Trophoblast cell (in vitro differentiated cells and primary cell): ENCODE measurements around the gene RPA3.

Source experiments
- DNase-seq, 2 donors: peaks; one replicate each; pipeline ENCODE4 v3.0.0-alpha.2; 2016
- H2AFZ ChIP-seq: 2 replicates; pipeline ENCODE4 v1.6.1; 2013; ENCODE audit warnings: low read length, moderate library complexity, mild to moderate bottlenecking; ENCODE audit not compliant: insufficient read depth, poor library complexity
- H2AK5ac ChIP-seq: 2 replicates; pipeline ENCODE4 v1.6.1; 2013; ENCODE audit warnings: mild to moderate bottlenecking, low read length
- H2BK120ac ChIP-seq: 2 replicates; pipeline ENCODE4 v1.6.1; 2013; ENCODE audit warnings: low read length, mild to moderate bottlenecking, moderate library complexity; ENCODE audit not compliant: insufficient read depth, poor library complexity
- H2BK12ac ChIP-seq: 2 replicates; pipeline ENCODE4 v1.6.1; 2013; ENCODE audit warnings: mild to moderate bottlenecking, low read length, moderate library complexity
- H2BK5ac ChIP-seq: 2 replicates; pipeline ENCODE4 v1.6.1; 2013; ENCODE audit warnings: low read length, low read depth, moderate library complexity, mild to moderate bottlenecking; ENCODE audit not compliant: poor library complexity
- H3K14ac ChIP-seq: 2 replicates; pipeline ENCODE4 v1.6.1; 2013; ENCODE audit warnings: mild to moderate bottlenecking, low read length
- H3K18ac ChIP-seq: 2 replicates; pipeline ENCODE4 v1.6.1; 2013; ENCODE audit warnings: mild to moderate bottlenecking, low read length
- H3K23ac ChIP-seq: 2 replicates; pipeline ENCODE4 v1.6.1; 2013; ENCODE audit warnings: low read length
- H3K27ac ChIP-seq: 2 replicates; pipeline ENCODE4 v1.5.1; 2013; ENCODE audit warnings: low read depth, mild to moderate bottlenecking, inconsistent platforms, low read length, moderate library complexity
- H3K27me3 ChIP-seq: 2 replicates; pipeline ENCODE4 v1.6.1; 2013; ENCODE audit warnings: inconsistent platforms, mild to moderate bottlenecking, low read length, moderate library complexity; ENCODE audit not compliant: insufficient read depth
- H3K36me3 ChIP-seq, 2 experiments: 1 replicate in 1 of 2; 2 replicates in 1 of 2; pipeline ENCODE4 v1.6.1; 2013; ENCODE audit warnings: low read length in 2 of 2, mild to moderate bottlenecking in 2 of 2, moderate library complexity in 1 of 2; ENCODE audit not compliant: insufficient read depth in 2 of 2, control insufficient read depth in 1 of 2
- H3K4ac ChIP-seq: 2 replicates; pipeline ENCODE4 v1.6.1; 2013; ENCODE audit warnings: low read depth, mild to moderate bottlenecking, low read length, moderate library complexity
- H3K4me1 ChIP-seq, 2 experiments: 1 replicate in 1 of 2; 2 replicates in 1 of 2; pipeline ENCODE4 v1.6.1; 2013; ENCODE audit warnings: low read length in 2 of 2, mild to moderate bottlenecking in 2 of 2, moderate library complexity in 1 of 2; ENCODE audit not compliant: insufficient read depth in 2 of 2, control insufficient read depth in 1 of 2
- H3K4me2 ChIP-seq: 2 replicates; pipeline ENCODE4 v1.6.1; 2013; ENCODE audit warnings: inconsistent platforms, mild to moderate bottlenecking, low read length, moderate library complexity
- H3K4me3 ChIP-seq: 2 replicates; pipeline ENCODE4 v1.5.1; 2013; ENCODE audit warnings: mild to moderate bottlenecking, low read depth, low read length, inconsistent platforms
- H3K79me1 ChIP-seq: one replicate; pipeline ENCODE4 v1.6.1; 2013; ENCODE audit warnings: low read length
- H3K79me2 ChIP-seq: 2 replicates; pipeline ENCODE4 v1.6.1; 2013; ENCODE audit warnings: low read length, mild to moderate bottlenecking; ENCODE audit not compliant: control insufficient read depth, insufficient read depth, poor library complexity
- H3K9ac ChIP-seq: 2 replicates; pipeline ENCODE4 v1.6.1; 2013; ENCODE audit warnings: mild to moderate bottlenecking, low read length
- H3K9me3 ChIP-seq: 2 replicates; pipeline ENCODE4 v1.6.1; 2013; ENCODE audit warnings: low read depth, mild to moderate bottlenecking, control low read depth, inconsistent platforms, low read length; ENCODE audit not compliant: insufficient read depth
- H4K12ac ChIP-seq: 2 replicates; pipeline ENCODE4 v1.6.1; 2013; ENCODE audit warnings: low read depth, mild to moderate bottlenecking, low read length, moderate library complexity
- H4K8ac ChIP-seq: 2 replicates; pipeline ENCODE4 v1.6.1; 2013; ENCODE audit warnings: low read depth, mild to moderate bottlenecking, low read length, moderate library complexity
- H4K91ac ChIP-seq: one replicate; pipeline ENCODE4 v1.6.1; 2013; ENCODE audit warnings: low read depth, mild to moderate bottlenecking, low read length, moderate library complexity
- WGBS: extraction: QIAGEN DNeasy Blood & Tissue Kit; methylation state at CpG from one replicate; pipeline ENCODE4 v1.1.7; 2013; ENCODE audit warnings: missing lambda C conversion rate; ENCODE audit not compliant: insufficient read length, insufficient coverage; ENCODE audit errors: extremely low coverage; 5-methylcytosine and 5-hydroxymethylcytosine counted together

RPA3 gene

DNA sequence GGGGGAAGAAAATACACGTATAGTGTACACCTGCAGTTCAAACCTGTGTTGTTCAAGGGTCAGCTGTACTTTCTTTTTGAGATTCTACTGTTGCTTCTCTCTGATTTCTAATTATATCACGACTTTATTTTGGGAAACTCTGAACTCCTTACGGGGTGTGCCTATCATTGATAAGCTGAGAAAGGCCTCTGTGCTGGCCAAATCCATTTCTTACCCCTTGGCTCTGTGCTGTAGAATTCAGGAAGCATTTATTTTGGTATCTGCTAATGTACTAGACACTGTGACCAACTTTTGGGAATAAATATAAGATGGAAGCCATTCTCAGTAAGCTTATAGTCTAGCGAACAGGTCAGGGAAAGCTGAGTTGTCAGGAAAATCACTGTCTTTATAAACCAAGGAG lies 26.9 kb upstream of the RPA3 start:
- Histone ChIP-seq H3K9me3 (no peaks in the 10 kb centered on the region), H4K8ac (no peak overlapping the region), H2BK120ac (no peak overlapping the region), H3K9ac (no peak overlapping the region), H2BK12ac (no peak overlapping the region), H4K12ac (no peak overlapping the region), H3K18ac (no peak overlapping the region), H3K4me3 (no peak overlapping the region), H3K4me1 (no peaks in the 10 kb centered on the region), H2AFZ (no peak overlapping the region), H2BK5ac (no peak overlapping the region), H3K14ac (no peak overlapping the region), H3K23ac (no peak overlapping the region), H3K36me3 (no peaks in the 10 kb centered on the region), H3K79me2 (no peaks in the 10 kb centered on the region), H4K91ac (no peak overlapping the region), H3K4ac (no peak overlapping the region), H3K79me1 (no peaks in the 10 kb centered on the region), H3K4me2 (no peak overlapping the region), H2AK5ac (no peak overlapping the region), H3K27ac (no peak overlapping the region), H3K27me3 (no peaks in the 10 kb centered on the region)
- no peak for DNase-seq
- no CpG with 5 or more reads among the region's 4 CpGs for WGBS

DNA sequence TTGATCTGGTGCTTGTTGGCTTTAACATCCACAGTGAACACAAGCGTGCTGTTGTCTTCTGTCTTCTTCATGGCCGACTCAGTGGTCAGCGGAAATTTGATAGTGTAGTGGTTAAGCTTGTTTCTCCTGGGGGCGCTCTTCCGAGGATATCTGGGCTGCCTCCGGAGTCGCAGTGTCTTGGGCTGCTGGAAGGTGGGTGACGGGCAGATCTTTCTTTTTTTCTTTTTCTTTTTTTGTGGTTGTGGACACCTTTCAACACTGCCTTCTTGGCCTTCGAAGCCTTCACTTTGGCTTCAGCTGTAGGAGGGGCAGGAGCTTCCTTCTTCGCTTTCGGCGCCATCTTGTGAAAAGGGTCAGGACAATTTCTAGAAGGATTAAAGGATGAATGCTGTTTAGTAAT lies 23.8 kb upstream of the RPA3 start:
- no peak overlapping the region for H2BK5ac ChIP-seq
- no peak overlapping the region for H3K18ac ChIP-seq
- H2AK5ac ChIP-seq = no peak overlapping the region
- no peaks in the 10 kb centered on the region for H3K79me1 ChIP-seq
- H2BK12ac ChIP-seq = no peak overlapping the region
- H4K91ac ChIP-seq = no peak overlapping the region
- no peak overlapping the region for H3K4ac ChIP-seq
- H3K27ac ChIP-seq = no peak overlapping the region
- H3K23ac ChIP-seq = no peak overlapping the region
- no peak for DNase-seq
- no peaks in the 10 kb centered on the region for H3K27me3 ChIP-seq
- H3K4me3 ChIP-seq = no peak overlapping the region
- H3K9ac ChIP-seq = no peak overlapping the region
- no peaks in the 10 kb centered on the region for H3K9me3 ChIP-seq
- no CpG with 5 or more reads among the region's 12 CpGs for WGBS
- H3K79me2 ChIP-seq = no peaks in the 10 kb centered on the region
- H2AFZ ChIP-seq = no peak overlapping the region
- no peak overlapping the region for H3K14ac ChIP-seq
- H3K4me1 ChIP-seq = no peaks in the 10 kb centered on the region
- no peak overlapping the region for H2BK120ac ChIP-seq
- H3K4me2 ChIP-seq = no peak overlapping the region
- H3K36me3 ChIP-seq = no peaks in the 10 kb centered on the region
- no peak overlapping the region for H4K8ac ChIP-seq
- no peak overlapping the region for H4K12ac ChIP-seq

DNA sequence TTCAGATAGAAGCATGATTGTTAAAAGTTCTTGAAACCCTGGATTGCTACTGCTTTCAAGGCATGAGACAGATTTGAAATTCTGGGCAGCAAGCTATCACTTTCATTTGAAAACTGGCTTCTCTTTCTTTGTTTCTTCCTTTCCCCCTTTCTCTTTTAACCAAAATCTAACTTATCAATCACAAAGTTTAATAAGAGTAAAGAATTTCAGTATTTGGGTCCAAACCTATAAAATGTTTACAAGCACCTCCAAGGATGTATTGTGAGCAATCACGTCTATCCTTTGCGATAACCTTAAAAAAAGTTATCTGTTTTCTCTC lies 21.6 kb upstream of the RPA3 start:
- Histone ChIP-seq H2BK5ac (no peak overlapping the region), H3K4me1 (no peaks in the 10 kb centered on the region), H4K91ac (no peak overlapping the region), H3K23ac (no peak overlapping the region), H3K4ac (no peak overlapping the region), H3K14ac (no peak overlapping the region), H3K4me3 (no peak overlapping the region), H3K9me3 (no peaks in the 10 kb centered on the region), H2AK5ac (no peak overlapping the region), H3K4me2 (no peak overlapping the region), H4K12ac (no peak overlapping the region), H2BK120ac (no peak overlapping the region), H2AFZ (no peak overlapping the region), H2BK12ac (no peak overlapping the region), H3K79me1 (no peaks in the 10 kb centered on the region), H3K9ac (no peak overlapping the region), H3K27ac (no peak overlapping the region), H3K18ac (no peak overlapping the region), H3K27me3 (no peaks in the 10 kb centered on the region), H3K79me2 (no peaks in the 10 kb centered on the region), H3K36me3 (no peaks in the 10 kb centered on the region), H4K8ac (no peak overlapping the region)
- no peak for DNase-seq
- WGBS = no CpG with 5 or more reads among the region's 2 CpGs

- H3K4me1 ChIP-seq = no peaks in the 10 kb centered on the region
- H2AK5ac ChIP-seq = no peak overlapping the region
- no peak overlapping the region for H3K14ac ChIP-seq
- H4K12ac ChIP-seq = no peak overlapping the region
- H3K9me3 ChIP-seq = no peaks in the 10 kb centered on the region
- no peak overlapping the region for H3K23ac ChIP-seq
- no peak overlapping the region for H2BK12ac ChIP-seq
- no peak overlapping the region for H3K9ac ChIP-seq
- no peak overlapping the region for H3K4ac ChIP-seq
- no peaks in the 10 kb centered on the region for H3K27me3 ChIP-seq
- H2BK5ac ChIP-seq = no peak overlapping the region
- H4K8ac ChIP-seq = no peak overlapping the region
- H2BK120ac ChIP-seq = no peak overlapping the region
- no peaks in the 10 kb centered on the region for H3K36me3 ChIP-seq
- no CpG with 5 or more reads among the region's 4 CpGs for WGBS
- H3K4me2 ChIP-seq = no peak overlapping the region
- H3K27ac ChIP-seq = no peak overlapping the region
- H3K18ac ChIP-seq = no peak overlapping the region
- H4K91ac ChIP-seq = no peak overlapping the region
- H2AFZ ChIP-seq = no peak overlapping the region
- H3K79me1 ChIP-seq = no peaks in the 10 kb centered on the region
- no peak overlapping the region for H3K4me3 ChIP-seq
- DNase-seq = no peak
- H3K79me2 ChIP-seq = no peaks in the 10 kb centered on the region
Observed at GRCh38 chr7:7739204-7740036, 21.0 kb upstream of the RPA3 start.
